OCI-LY7 (cell line): Measurements from ENCODE around the gene PACSIN2. TPM values are rescaled to one million over a fixed set of nuclear protein-coding genes. Genes with fewer than 3 reads are reported as not detected.

Source experiments
- BruUV-seq: library from RNA; stranded (reverse); fragments of 400-500 nt; replicated peaks from 2 replicates; lab custom pipeline; 2021; lab: Mats Ljungman, UMichigan
- CTCF ChIA-PET: fragments of 300-600 bp; sonication (Branson Sonifier 250); formaldehyde crosslinking; loops from one replicate; lab custom pipeline; 2022; ENCODE audit warnings: antibody characterized with exemption; ENCODE audit not compliant: unreplicated experiment; lab: Charles Lee
- POLR2A ChIA-PET: fragments of 300-600 bp; sonication (Branson Sonifier 250); formaldehyde crosslinking; loops from one replicate; lab custom pipeline; 2022; ENCODE audit warnings: antibody characterized with exemption; lab: Charles Lee
- DNase-seq: peaks from one replicate; pipeline ENCODE4 v3.0.0-alpha.2; 2015; ENCODE audit warnings: low spot score
- H2AFZ ChIP-seq: fragments of 200-600 bp; sonication (generic), shearing (Covaris generic); 2 replicates; pipeline ENCODE4 v1.6.1; 2014; ENCODE audit warnings: mild to moderate bottlenecking, antibody characterized with exemption, low read length, moderate library complexity
- H3K27ac ChIP-seq: fragments of 200-600 bp; sonication (generic); 2 replicates; pipeline ENCODE4 v1.5.1; 2014; ENCODE audit warnings: mixed run types, low read depth, mild to moderate bottlenecking, moderate library complexity, low read length, inconsistent platforms; ENCODE audit not compliant: poor library complexity, severe bottlenecking
- H3K36me3 ChIP-seq: fragments of 200-600 bp; sonication (generic); 2 replicates; pipeline ENCODE4 v1.6.1; 2014; ENCODE audit warnings: mild to moderate bottlenecking, antibody characterized with exemption, low read length, moderate library complexity, mixed read lengths; ENCODE audit not compliant: insufficient read depth
- H3K4me1 ChIP-seq: fragments of 200-600 bp; sonication (generic); 2 replicates; pipeline ENCODE4 v1.5.1; 2014; ENCODE audit warnings: mild to moderate bottlenecking, low read length; ENCODE audit not compliant: insufficient read depth, poor library complexity, severe bottlenecking
- H3K4me2 ChIP-seq: fragments of 200-600 bp; sonication (generic); 2 replicates; pipeline ENCODE4 v1.6.1; 2014; ENCODE audit warnings: mild to moderate bottlenecking, low read length
- H3K4me3 ChIP-seq: fragments of 200-600 bp; sonication (generic); 2 replicates; pipeline ENCODE4 v1.5.1; 2014; ENCODE audit warnings: mild to moderate bottlenecking, low read depth, low read length; ENCODE audit not compliant: poor library complexity, severe bottlenecking
- H3K79me2 ChIP-seq: fragments of 200-600 bp; sonication (generic); 2 replicates; pipeline ENCODE4 v1.6.1; 2016; ENCODE audit warnings: low read depth, mild to moderate bottlenecking, low read length, moderate library complexity, mixed read lengths; ENCODE audit not compliant: insufficient read depth
- H3K9me2 ChIP-seq: fragments of 200-600 bp; sonication (generic); 2 replicates; pipeline ENCODE4 v1.6.1; 2016; ENCODE audit warnings: mild to moderate bottlenecking, low read length, mixed read lengths; ENCODE audit not compliant: insufficient read depth
- H3K9me3 ChIP-seq: fragments of 200-600 bp; sonication (generic); 2 replicates; pipeline ENCODE4 v1.6.1; 2014; ENCODE audit warnings: mild to moderate bottlenecking, mixed run types, low read length, mixed read lengths
- H4K20me1 ChIP-seq: fragments of 200-600 bp; sonication (generic); 2 replicates; pipeline ENCODE4 v1.6.1; 2014; ENCODE audit warnings: mild to moderate bottlenecking, antibody characterized with exemption, low read length, moderate library complexity, mixed read lengths; ENCODE audit not compliant: insufficient read depth
- EZH2phosphoT487 ChIP-seq: fragments of 200-600 bp; sonication (generic); IDR thresholded peaks from 2 replicates; pipeline ENCODE4 v1.6.1; 2018; ENCODE audit warnings: low read depth, borderline replicate concordance, mild to moderate bottlenecking, mixed run types, antibody characterized with exemption, low read length, moderate library complexity, mixed read lengths
- intact Hi-C: fragments of 100-400 bp; cut with micrococcal nuclease; formaldehyde crosslinking; loops from one replicate; pipeline ENCODE4 v1.10.0; 2022; ENCODE audit not compliant: unreplicated experiment
- total RNA-seq, 2 experiments: library from RNA; depleted of rRNA in 1 of 2; stranded (reverse); fragments of >200 nt in 1 of 2; shearing (Covaris generic) in 1 of 2; gene quantifications; 2 replicates each; pipeline ENCODE4 v1.2.3, GENCODE V29; 2014 to 2022
- TF ChIP-seq, protein P1 (sequence below): fragments of 200-600 bp; sonication (generic); conservative IDR thresholded peaks from 2 replicates; pipeline ENCODE4 v1.5.1; 2014; ENCODE audit warnings: mild to moderate bottlenecking, antibody characterized with exemption, low read length, moderate library complexity, mixed read lengths

Gene PACSIN2
- total RNA-seq, 2 experiments from 2014 or later, result 25.4 to 41.7 TPM

DNA sequence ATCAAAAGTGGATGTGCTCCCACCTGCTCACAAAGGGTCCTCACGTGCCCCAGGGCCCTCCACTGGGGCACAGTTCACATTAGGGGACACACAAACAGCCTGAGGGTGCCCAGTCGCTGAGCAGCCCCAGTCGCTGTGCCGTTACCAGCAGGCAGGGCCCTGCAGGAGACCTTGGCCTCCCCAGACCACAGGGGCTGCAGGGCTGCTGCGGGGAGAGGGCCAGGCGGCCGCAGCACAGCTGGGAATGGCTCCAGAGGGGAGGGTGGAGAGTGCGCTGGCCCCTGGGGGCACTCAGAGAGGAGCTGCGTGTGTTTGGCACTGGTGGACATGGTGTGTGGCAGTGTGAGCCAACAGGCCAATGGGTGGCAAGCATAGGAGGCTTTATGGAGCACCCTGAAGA lies 20.3 kb upstream of the PACSIN2 start:
- no peaks in the 10 kb centered on the region for H3K79me2 ChIP-seq
- POLR2A ChIA-PET, result interaction anchor here (0.5 kb wide), 1 partner anchor 114 kb away, joined by 6 read pairs; no protein-coding TSS in a partner anchor
- H3K4me1 ChIP-seq, result no peaks in the 10 kb centered on the region
- no peak overlapping the region for H3K4me2 ChIP-seq
- BruUV-seq, result no TSS peak
- H3K9me2 ChIP-seq, result no peaks in the 10 kb centered on the region
- TF ChIP-seq EZH2phosphoT487, result no peak
- TF ChIP-seq, protein P1, sequence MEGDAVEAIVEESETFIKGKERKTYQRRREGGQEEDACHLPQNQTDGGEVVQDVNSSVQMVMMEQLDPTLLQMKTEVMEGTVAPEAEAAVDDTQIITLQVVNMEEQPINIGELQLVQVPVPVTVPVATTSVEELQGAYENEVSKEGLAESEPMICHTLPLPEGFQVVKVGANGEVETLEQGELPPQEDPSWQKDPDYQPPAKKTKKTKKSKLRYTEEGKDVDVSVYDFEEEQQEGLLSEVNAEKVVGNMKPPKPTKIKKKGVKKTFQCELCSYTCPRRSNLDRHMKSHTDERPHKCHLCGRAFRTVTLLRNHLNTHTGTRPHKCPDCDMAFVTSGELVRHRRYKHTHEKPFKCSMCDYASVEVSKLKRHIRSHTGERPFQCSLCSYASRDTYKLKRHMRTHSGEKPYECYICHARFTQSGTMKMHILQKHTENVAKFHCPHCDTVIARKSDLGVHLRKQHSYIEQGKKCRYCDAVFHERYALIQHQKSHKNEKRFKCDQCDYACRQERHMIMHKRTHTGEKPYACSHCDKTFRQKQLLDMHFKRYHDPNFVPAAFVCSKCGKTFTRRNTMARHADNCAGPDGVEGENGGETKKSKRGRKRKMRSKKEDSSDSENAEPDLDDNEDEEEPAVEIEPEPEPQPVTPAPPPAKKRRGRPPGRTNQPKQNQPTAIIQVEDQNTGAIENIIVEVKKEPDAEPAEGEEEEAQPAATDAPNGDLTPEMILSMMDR, result no peak
- no peak overlapping the region for H2AFZ ChIP-seq
- no peak overlapping the region for H3K4me3 ChIP-seq
- no peaks in the 10 kb centered on the region for H4K20me1 ChIP-seq
- CTCF ChIA-PET, result no interaction called here
- H3K27ac ChIP-seq, result no peak overlapping the region
- no peaks in the 10 kb centered on the region for H3K36me3 ChIP-seq
- intact Hi-C loops, result loop anchor here (2.0 kb wide), 1 partner anchor 168 kb away; no protein-coding TSS in a partner anchor
- no peak for DNase-seq
- H3K9me3 ChIP-seq, result no peaks in the 10 kb centered on the region

DNA sequence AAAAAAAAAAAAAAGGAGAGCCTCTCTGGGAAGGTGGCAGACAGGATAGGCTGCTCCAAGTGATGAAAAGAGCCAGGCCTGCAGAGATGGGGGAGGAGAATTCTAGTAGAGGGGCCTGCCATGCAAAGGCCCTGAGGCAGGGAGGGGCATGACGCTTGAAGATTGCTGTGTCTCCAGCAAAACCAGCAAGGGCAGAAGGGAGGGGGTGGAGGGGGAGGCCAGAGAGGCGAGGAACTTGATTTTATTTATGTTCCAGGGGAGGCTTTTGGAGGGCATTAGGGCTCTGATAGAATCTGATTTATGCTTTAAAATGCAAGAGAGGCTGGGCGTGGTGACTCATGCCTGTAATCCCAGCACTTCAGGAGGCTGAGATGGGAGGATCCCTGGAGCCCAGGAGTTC lies 16.7 kb upstream of the PACSIN2 start:
- H3K4me3 ChIP-seq, result no peak overlapping the region
- TF ChIP-seq, protein P1, result no peak
- no peak for TF ChIP-seq EZH2phosphoT487

DNA sequence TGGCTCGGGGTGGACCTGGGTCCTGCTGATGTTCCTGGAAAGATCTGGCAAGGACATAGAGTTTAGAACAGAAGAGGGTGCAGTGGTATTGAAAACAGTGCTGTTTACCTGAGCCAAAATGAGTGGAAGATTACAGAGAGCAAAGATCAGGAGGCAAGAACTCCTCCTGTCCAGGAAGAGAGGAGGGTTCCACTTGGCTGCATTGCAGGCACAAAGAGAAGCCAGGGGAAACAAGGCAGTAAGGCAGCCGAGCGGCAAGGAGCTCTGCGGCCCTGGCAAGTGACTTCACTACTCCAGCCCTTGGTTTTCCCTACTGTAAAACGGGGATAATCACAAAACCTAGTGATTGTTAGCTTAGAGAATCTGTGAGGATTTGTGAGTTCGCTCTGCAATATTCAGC lies 3.7 kb upstream of the PACSIN2 start:
- no peak overlapping the region for H3K4me3 ChIP-seq
- intact Hi-C loops, result no loop called here
- H3K79me2 ChIP-seq, result peaks cover 9% of the 10 kb centered on the region; the same call in 1 of the 2 replicates
- TF ChIP-seq, protein P1, result no peak
- TF ChIP-seq EZH2phosphoT487, result no peak
- no peak overlapping the region for H2AFZ ChIP-seq
- CTCF ChIA-PET, result no interaction called here
- DNase-seq, result no peak
- no peaks in the 10 kb centered on the region for H3K9me2 ChIP-seq
- no TSS peak for BruUV-seq
- H3K4me2 ChIP-seq, result no peak overlapping the region
- H3K36me3 ChIP-seq, result no peaks in the 10 kb centered on the region
- no peak overlapping the region for H3K27ac ChIP-seq
- peaks cover 9% of the 10 kb centered on the region for H3K4me1 ChIP-seq
- H3K9me3 ChIP-seq, result no peaks in the 10 kb centered on the region
- no peaks in the 10 kb centered on the region for H4K20me1 ChIP-seq
- POLR2A ChIA-PET, result no interaction called here

More for the DNA sequence above, 16.7 kb upstream of the PACSIN2 start:
- Histone ChIP-seq H3K9me3 (no peaks in the 10 kb centered on the region), H2AFZ (no peak overlapping the region), H3K36me3 (no peaks in the 10 kb centered on the region), H3K9me2 (no peaks in the 10 kb centered on the region), H4K20me1 (no peaks in the 10 kb centered on the region), H3K27ac (no peak overlapping the region), H3K4me1 (no peaks in the 10 kb centered on the region), H3K79me2 (no peaks in the 10 kb centered on the region), H3K4me2 (no peak overlapping the region)
- no peak for DNase-seq
- intact Hi-C loops, result loop anchor here (5.0 kb wide), 1 partner anchor 249 kb away; no protein-coding TSS in a partner anchor
- CTCF ChIA-PET, result no interaction called here
- POLR2A ChIA-PET, result no interaction called here
- BruUV-seq, result no TSS peak
